HUES48 (cell line): ENCODE results near the gene MLST8.
A peak's percentile ranks its signal among the peaks of the same experiment; 100 is the strongest.
"Not testable (repeated sequence)": the region's sequence is repeated elsewhere in the genome, so short reads cannot be mapped to it uniquely, and the experiment has no call there.

Source experiments
- H3K27ac ChIP-seq: one replicate; pipeline ENCODE4 v1.7.0; 2013; ENCODE audit warnings: low read depth, low read length, inconsistent platforms
- H3K27me3 ChIP-seq: 2 replicates; pipeline ENCODE4 v1.6.1; 2013; ENCODE audit warnings: mild to moderate bottlenecking, low read length; ENCODE audit not compliant: control insufficient read depth, insufficient read depth
- H3K36me3 ChIP-seq: 2 replicates; pipeline ENCODE4 v1.6.1; 2013; ENCODE audit warnings: low read length; ENCODE audit not compliant: control insufficient read depth, insufficient read depth
- H3K4me1 ChIP-seq: 2 replicates; pipeline ENCODE4 v1.6.1; 2013; ENCODE audit warnings: mild to moderate bottlenecking, low read length; ENCODE audit not compliant: control insufficient read depth, insufficient read depth
- H3K4me3 ChIP-seq: 2 replicates; pipeline ENCODE4 v1.5.1; 2013; ENCODE audit warnings: mild to moderate bottlenecking, low read depth, low read length
- H3K9ac ChIP-seq: 2 replicates; pipeline ENCODE4 v1.6.1; 2013; ENCODE audit warnings: mild to moderate bottlenecking, low read depth, low read length, moderate library complexity
- H3K9me3 ChIP-seq: 2 replicates; pipeline ENCODE4 v1.6.1; 2013; ENCODE audit warnings: low read length; ENCODE audit not compliant: control insufficient read depth, insufficient read depth

MLST8 gene

GRCh38 chr16:2234813-2235170 is 29.5 kb downstream of the MLST8 start:
- Histone ChIP-seq H3K9ac (no peak overlapping the region), H3K36me3 (peaks cover 49% of the 10 kb centered on the region), H3K27me3 (peaks cover 20% of the 10 kb centered on the region), H3K9me3 (no peaks in the 10 kb centered on the region), H3K4me1 (no peaks in the 10 kb centered on the region; the same call in 1 of the 2 replicates), H3K4me3 (no peak overlapping the region), H3K27ac (no peak overlapping the region)

- Histone ChIP-seq H3K4me3 (no peak overlapping the region), H3K4me1 (no peaks in the 10 kb centered on the region; the same call in 1 of the 2 replicates), H3K27me3 (peaks cover 20% of the 10 kb centered on the region), H3K9me3 (no peaks in the 10 kb centered on the region), H3K27ac (no peak overlapping the region), H3K36me3 (peaks cover 48% of the 10 kb centered on the region), H3K9ac (no peak overlapping the region)
Measured at GRCh38 chr16:2235234-2235651, 30.0 kb downstream of the MLST8 start.

GRCh38 chr16:2235695-2236336 is 30.6 kb downstream of the MLST8 start:
- Histone ChIP-seq H3K4me1 (no peaks in the 10 kb centered on the region; the same call in 1 of the 2 replicates), H3K9ac (no peak overlapping the region), H3K4me3 (no peak overlapping the region), H3K36me3 (peaks cover 46% of the 10 kb centered on the region), H3K27me3 (peaks cover 20% of the 10 kb centered on the region), H3K27ac (no peak overlapping the region), H3K9me3 (no peaks in the 10 kb centered on the region)

- peak within 1 kb of the TSS; percentile 56 for H3K4me3 ChIP-seq
- no peaks in the 10 kb centered on the region; the same call in 1 of the 2 replicates for H3K4me1 ChIP-seq
- no peaks in the 10 kb centered on the region for H3K9me3 ChIP-seq
- H3K27ac ChIP-seq: peak within 1 kb of the TSS; percentile 61
- peaks cover 20% of the 10 kb centered on the region for H3K27me3 ChIP-seq
- no peak within 1 kb of the TSS for H3K9ac ChIP-seq
- peaks cover 39% of the 10 kb centered on the region for H3K36me3 ChIP-seq
Measured at GRCh38 chr16:2236337-2237101, 31.3 kb downstream of the MLST8 start, which contains the start of gene DNASE1L2. Gene DNASE1L2 (plus strand): TSS chr16:2236444. CDS start chr16:2236817, 373 bp downstream.

GRCh38 chr16:2237102-2237482 is 31.8 kb downstream of the MLST8 start:
- Histone ChIP-seq H3K27ac (no peak overlapping the region), H3K9me3 (no peaks in the 10 kb centered on the region), H3K4me1 (no peaks in the 10 kb centered on the region; the same call in 1 of the 2 replicates), H3K36me3 (peaks cover 34% of the 10 kb centered on the region), H3K9ac (no peak overlapping the region), H3K4me3 (peak overlapping the region; percentile 56), H3K27me3 (peaks cover 20% of the 10 kb centered on the region)

- Histone ChIP-seq H3K4me3 (peak overlapping the region; percentile 56; the same call in 1 of the 2 replicates), H3K27me3 (peaks cover 20% of the 10 kb centered on the region)
Measured at GRCh38 chr16:2237493-2238149, 32.4 kb downstream of the MLST8 start.

GRCh38 chr16:2238150-2238837 is 33.0 kb downstream of the MLST8 start:
- Histone ChIP-seq H3K27ac (no peak overlapping the region), H3K4me1 (no peaks in the 10 kb centered on the region; the same call in 1 of the 2 replicates), H3K36me3 (peaks cover 34% of the 10 kb centered on the region), H3K9me3 (no peaks in the 10 kb centered on the region), H3K27me3 (peaks cover 20% of the 10 kb centered on the region), H3K4me3 (peak overlapping the region; percentile 56; the same call in 1 of the 2 replicates), H3K9ac (no peak overlapping the region)

More at GRCh38 chr16:2237493-2238149, 32.4 kb downstream of the MLST8 start:
- Histone ChIP-seq H3K9ac (no peak overlapping the region), H3K27ac (no peak overlapping the region), H3K9me3 (no peaks in the 10 kb centered on the region), H3K4me1 (no peaks in the 10 kb centered on the region; the same call in 1 of the 2 replicates), H3K36me3 (peaks cover 34% of the 10 kb centered on the region)

- Histone ChIP-seq H3K27me3 (peaks cover 20% of the 10 kb centered on the region), H3K4me3 (no peak overlapping the region), H3K36me3 (peaks cover 34% of the 10 kb centered on the region), H3K9me3 (no peaks in the 10 kb centered on the region), H3K4me1 (no peaks in the 10 kb centered on the region; the same call in 1 of the 2 replicates), H3K9ac (no peak overlapping the region), H3K27ac (no peak overlapping the region)
Measured at GRCh38 chr16:2238838-2239675, 33.8 kb downstream of the MLST8 start.

- not testable (repeated sequence) for H3K27ac ChIP-seq, H3K9me3 ChIP-seq, H3K4me1 ChIP-seq, H3K4me3 ChIP-seq, H3K9ac ChIP-seq
- Histone ChIP-seq H3K27me3 (peaks cover 20% of the 10 kb centered on the region), H3K36me3 (peaks cover 36% of the 10 kb centered on the region)
Measured at GRCh38 chr16:2240331-2240730, 35.1 kb downstream of the MLST8 start.

- Histone ChIP-seq H3K4me1 (no peaks in the 10 kb centered on the region; the same call in 1 of the 2 replicates), H3K36me3 (peaks cover 52% of the 10 kb centered on the region), H3K9me3 (no peaks in the 10 kb centered on the region), H3K9ac (no peak overlapping the region), H3K27ac (no peak overlapping the region), H3K4me3 (no peak overlapping the region), H3K27me3 (peaks cover 7% of the 10 kb centered on the region)
Measured at GRCh38 chr16:2242598-2242997, 37.3 kb downstream of the MLST8 start.
